Activated T-cell treated with anti-CD3 and anti-CD28 coated beads for 48 hours (primary cell): ENCODE results near the gene F11R.
"Not testable (repeated sequence)": the region's sequence is repeated elsewhere in the genome, so short reads cannot be mapped to it uniquely, and the experiment has no call there.

Experiments used
- DNase-seq: peaks from one replicate; pipeline ENCODE4 v3.0.0-alpha.2; 2020; ENCODE audit warnings: low read depth

Gene F11R

DNA sequence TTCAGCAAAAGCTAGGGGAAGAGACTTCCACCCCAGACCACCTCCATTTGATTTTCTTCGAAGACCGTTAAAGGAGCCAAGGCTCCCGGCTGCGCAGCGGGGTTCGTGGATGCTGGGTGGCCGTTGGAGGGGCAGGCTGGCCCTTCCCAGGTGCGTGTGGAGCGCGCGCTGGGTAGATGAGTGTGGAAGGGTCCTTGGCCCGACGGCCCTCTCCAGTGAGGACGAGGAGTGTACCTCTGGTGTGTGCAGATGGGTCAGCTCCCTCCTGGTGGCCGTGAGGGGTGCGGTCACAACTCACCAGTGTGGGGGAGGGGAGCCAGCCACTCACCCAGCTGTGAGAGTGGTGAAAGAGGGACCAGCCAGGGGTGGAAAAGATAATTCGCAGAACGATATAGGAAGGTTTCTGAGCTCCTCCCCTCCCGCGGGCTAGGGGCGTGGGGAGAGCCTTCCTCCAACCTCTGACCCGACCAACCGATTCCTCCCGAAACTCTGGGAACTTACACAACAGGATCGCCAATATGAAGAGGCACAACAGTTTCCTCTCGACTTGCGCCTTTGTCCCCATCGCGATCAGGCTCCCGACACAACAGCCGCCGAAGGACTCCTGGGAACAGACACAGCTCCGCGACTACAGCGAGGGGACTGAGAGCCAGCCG, at the start of gene F11R:
Gene F11R, minus strand, starts transcription at position 644 of the 656 bp plus-strand sequence. Its CDS starts 79 bp downstream, at position 565.
- no peak for DNase-seq

DNA sequence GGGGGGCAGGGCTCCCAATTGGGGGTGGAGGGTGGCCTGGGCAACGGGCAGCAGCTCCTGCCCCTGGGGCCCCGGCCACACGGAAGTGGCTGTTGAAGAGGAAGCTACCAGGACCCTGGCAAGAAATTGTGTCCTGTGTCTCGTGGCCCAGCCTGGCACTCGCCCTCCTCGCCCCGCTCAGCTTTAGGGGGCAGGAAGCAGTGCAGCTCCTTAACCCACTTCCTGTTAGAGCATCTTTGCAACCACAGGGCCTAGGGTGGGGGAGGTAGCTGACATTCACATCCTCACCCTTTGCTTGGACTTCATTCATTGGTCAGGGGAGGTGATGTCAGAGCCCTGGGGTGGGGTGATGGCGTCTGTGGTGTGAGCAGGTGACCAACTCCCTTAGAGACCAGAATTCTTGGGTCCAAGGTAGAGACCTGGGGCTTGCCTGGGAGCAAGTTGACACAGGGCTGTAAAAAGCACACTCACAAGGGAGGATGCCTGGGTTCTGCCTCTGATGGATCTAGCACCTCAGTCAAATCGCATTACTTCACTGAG, 48.8 kb upstream of the F11R start, which contains the start of gene ARHGAP30:
Gene ARHGAP30, minus strand, starts transcription at position 161 of the 540 bp plus-strand sequence. CDS start 267 bp downstream, outside the sequence.
- peak; percentile 76 for DNase-seq

DNA sequence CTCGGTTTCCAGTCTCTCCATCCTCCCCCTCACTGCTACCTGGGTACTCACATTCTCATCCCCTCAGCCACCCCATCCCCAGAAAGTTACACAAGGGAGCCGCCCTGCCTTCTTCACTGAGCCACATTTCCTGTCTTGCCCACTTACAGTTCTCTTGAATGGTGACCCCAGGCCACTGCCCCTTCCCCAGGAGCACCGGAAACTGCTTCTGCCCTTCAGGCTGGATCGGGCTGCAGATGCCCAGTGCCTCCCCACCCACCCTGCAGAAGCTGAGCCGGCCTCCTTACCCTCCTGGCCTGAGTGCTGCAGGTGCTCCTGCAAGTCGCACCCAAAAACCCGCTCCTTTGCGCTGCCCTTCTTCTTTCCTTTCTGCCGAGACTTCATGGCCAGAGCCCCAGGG, 48.3 kb upstream of the F11R start:
- no peak for DNase-seq

DNA sequence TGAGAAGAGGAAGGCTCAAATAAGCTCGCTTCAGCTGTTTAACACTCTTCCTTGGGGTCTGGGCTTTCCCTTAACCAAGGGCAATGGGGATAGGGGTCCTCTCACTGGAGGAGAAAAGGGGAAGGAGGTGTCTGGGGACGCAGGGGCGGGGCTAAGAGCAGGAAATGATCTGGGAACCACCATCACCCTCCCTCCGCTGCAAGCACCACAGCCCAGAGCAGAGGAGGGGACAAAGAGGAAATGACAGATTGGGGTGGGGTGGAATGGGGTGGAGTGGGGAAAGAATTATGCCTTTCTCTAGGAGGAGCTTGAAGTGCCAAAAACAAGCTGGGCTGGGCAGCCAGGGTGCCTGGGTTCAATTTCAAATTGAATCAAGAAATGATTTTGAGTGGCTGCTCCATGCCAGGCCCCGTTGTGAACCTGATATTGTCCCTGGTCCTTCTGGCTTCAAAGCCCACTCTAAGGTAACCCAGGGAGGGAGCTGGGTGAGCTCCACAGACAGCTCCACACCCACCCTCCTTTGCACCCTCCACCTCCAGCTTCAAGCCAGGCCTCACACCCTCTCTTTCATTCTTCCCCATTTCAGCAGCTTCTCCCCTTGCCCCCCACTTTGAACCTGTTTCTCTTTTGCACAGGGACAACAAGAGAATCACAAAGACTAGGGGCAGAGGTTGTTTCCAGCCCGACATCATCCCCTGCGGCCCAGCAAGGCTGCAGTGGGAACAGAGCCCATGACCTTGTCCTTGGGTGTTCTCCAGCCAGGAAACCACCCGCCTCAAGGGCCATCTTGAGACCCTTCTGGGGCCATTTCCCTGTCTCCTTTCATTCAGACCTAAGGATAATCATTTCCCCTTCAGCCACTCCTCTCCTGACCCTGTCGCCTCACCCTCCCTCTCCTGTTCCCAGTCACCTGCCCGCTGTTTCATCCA, 47.6 kb upstream of the F11R start:
- DNase-seq = peak; percentile 76

DNA sequence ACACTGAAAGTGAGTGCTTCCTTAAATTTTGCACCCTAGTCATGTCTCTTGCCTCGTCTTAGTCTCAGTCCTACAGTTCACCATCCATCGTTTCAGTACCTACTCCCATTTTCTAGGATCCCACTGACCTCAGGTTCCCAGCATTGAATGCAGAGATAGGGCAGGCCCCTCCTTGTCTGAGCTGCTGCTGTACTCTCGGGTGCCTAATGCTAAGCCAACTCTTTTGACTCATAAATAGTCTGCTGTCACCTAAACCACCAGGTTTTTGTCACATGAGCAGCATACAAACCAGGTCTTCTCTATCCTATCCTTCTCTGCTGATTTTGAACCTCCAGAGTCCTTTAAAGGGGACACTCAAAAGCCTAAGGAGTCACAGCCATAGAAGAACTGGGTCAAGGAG, 45.7 kb upstream of the F11R start:
- DNase-seq = no peak

DNA sequence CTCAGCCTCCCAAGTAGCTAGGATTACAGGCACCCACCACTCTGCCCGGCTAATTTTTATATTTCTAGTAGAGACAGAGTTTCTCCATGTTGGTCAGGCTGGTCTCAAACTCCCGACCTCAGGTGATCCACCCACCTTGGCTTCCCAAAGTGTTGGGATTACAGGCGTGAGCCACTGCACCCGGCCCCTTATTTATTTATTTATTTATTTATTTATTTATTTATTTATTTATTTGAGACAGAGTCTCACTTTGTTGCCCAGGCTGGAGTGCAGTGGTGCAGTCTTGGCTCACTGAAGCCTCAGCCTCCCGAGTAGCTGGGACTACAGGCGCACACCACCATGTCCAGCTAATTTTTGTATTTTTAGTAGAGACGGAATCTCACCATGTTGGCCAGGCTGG, 44.7 kb upstream of the F11R start:
- not testable (repeated sequence) for DNase-seq

DNA sequence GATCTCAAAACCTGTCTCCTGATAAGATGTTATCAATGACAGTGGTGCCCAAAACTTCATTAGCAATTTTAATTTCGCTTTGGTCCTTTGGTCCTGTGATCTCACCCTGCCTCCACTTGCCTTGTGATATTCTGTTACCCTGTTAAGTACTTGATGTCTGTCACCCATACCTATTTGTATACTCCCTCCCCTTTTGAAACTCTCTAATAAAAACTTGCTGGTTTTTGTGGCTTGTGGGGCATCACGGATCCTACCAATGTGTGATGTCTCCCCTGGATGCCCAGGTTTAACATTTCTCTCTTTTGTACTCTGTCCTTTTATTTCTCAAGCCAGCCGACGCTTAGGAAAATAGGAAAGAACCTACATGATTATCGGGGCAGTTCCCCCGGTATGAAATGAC, 43.0 kb upstream of the F11R start:
- not testable (repeated sequence) for DNase-seq

DNA sequence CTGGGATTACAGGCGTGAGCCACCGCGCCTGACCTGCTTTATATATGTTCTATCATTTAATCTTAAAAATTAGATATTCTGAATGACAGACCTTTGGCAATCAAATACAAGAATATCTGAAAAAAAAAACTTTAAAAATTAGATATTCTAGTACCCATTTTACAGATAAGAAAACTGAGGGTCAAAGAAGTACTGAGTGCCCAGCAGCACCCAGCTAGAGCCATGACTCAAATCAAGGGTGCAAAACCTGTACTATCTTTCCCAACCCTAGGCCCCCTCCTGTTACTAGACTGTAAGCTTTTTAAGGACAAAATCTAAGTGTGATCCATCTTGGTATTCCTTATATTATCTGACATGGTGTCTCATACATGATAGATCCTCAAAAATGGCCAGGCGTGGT, 40.5 kb upstream of the F11R start:
- DNase-seq = no peak

DNA sequence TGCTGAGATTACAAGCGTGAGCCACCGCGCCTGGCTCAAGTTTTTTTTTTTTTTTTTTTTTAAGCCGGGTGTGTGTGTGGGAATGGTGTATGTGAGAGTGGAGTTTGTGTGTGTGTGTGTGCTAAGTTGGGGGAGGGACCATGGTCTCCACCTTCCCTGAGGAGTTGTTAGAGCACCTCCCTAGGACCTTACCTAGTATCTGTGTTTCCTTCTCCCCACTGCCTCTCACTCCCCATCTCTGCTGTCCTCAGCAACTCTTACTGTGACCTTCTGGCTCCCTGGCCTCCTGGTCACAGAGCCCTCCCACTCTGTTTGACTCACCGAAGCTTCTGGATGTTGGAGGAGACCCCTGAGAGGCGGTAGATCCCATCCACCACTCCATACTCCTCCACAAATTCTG, 38.3 kb upstream of the F11R start:
- no peak for DNase-seq

DNA sequence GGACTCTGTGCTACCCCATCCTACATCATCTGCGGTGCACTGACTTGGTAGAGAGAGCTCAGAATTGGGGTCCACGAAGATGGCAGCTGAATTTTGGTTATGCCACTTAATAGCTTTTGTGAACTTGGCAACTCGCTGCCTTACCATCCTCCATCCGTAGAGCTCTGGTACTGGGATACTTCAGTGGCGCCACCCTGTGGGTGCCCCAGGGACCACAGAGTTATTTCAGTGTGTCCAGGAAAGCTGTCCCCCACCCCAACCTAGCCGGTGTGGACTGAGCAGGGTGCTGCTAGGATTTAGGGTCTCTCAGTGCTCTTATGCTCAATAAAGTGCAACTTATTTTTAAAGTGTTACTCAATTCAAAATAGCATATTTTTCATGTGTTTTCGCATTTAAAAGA, 33.9 kb upstream of the F11R start:
- no peak for DNase-seq

DNA sequence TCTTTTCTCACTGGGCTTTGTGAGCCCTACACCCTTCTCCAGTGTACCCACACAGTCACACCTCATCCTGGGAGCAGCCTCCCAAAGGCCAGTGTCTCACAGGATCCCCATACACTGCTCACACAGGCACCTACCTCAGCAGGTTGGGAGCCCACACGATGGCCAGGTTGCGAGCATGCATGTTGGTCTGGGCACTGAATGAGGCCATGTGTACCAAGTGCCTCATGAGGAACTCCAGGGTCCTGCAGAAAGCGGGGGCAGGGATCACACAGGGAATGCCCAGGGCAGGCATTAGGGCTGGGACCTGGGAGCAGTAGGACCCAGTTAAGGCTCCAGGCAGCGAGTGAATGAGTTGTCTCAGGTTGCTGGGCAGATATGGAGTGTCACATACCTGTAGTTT, 33.3 kb upstream of the F11R start:
- DNase-seq = no peak

DNA sequence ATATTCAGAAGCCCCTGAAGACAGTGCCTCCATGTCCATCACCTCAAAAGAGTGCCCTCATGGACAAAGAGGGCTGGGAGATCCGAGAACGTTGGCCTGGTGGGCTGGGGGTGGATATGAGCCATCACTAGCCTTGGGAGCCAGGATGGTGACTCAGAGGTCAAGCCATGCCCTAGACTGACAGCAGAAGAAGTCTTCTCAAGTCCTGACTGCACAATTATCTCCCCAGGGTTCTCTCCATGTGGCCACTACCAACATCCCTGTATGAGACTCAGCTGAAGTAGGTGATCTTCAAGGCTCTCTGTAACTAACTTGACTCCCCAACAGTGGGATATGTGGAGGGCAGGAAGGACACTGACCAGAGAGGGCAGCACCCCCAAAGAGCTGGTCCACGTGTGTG, 31.9 kb upstream of the F11R start:
- DNase-seq = no peak

DNA sequence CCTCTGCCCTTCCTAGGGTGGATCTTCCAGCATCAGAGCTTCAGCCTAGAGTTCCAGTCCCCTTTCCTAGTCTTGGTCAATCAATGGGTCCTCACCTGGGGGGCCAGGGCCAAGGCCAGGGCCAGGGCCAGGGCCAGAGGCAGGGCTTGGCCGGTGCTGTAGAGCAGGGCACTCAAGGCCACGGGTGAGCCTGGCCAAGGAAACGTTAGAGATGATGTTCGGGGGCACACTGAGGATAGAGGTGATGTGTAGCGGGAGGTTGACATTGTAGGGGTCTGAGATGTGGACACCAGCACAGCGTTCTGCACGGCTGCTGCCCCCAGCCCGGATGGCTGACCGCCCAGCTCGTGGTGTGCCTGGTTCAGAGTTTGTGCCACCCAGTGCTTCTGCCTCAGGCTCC, 30.3 kb upstream of the F11R start:
- DNase-seq = no peak

DNA sequence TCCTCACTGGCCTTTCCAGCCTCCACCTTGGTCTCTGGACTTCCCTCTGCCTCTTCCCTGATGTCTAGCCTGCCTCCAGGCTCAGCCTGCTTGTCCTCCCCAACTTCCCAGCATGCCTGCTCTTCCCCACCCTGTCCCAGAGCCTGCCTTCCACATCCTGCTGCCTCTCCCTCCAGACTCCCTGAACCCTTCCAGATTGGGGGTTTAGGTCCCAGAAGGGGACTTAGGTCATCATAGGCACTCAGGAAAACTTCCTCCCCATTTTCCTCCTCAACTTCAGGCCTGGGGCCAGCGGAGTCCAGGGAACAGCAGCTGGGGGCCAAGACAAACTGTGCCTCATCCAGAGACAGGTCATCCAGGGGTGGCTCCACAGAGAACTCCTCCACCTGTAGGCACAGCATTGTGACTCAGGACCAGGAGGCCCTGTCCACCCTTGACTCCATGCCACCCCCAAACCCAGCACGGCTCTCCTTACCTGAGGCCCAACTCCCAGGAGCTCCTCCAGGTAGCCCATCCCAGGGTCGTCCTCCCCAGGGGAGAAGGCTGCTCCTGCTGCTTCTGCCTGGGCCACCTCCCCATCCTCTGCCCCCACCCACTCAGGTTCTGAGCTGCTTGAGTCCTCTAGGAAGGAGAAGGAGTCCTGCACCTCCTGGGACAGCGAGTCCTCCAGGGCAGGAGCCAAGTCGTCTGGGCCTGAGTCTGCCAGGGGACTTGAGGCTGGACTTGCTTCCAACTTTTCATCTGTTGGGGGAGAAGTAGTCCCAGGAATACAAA, 28.2 kb upstream of the F11R start:
- no peak for DNase-seq

DNA sequence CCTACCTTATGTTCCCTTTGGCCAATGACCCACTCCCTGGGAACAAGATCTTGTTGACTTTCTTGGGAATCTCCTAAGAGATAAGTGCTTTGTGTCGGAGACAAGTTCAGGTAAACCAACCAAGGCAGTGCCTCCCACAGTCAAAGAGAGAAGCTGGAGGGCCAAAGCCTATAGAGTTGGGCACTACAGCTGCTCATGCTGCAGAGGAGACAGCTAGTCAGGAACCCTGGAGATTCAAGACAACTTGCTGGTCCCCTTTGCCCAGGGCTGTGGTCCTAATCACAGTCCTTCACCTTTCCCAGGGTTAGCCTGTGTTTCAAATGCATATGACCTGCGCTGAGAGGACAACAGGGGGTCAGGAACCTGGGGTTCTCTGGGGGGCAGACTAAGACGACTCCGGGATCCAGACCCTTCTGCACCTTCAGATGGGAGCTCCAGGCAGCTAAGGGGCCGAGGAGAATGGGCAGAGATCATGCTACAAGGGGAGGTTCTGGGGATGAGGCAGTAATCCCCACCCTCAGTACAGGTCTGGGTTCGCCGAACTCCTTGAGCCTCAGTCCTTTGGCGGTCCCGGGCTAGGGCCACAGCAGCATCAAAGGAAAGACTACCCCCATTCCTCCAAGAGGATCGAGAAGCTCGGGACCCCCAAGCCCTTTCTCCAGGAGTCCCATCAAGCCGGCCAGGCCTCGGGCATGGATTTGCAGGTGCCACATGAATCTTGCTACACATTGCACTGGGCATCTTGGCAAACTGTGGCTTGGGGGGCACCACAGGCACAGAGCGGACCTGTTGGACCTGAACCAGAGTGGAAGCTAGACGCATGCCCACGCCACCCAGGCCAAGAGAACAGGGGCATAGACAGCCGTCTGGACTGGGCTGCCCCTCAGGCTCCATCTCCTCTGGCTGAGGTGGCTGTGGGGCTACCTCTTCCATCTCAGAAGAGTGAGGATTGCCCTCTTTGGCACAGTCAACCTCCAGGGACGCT, 26.8 kb upstream of the F11R start:
- DNase-seq = no peak

DNA sequence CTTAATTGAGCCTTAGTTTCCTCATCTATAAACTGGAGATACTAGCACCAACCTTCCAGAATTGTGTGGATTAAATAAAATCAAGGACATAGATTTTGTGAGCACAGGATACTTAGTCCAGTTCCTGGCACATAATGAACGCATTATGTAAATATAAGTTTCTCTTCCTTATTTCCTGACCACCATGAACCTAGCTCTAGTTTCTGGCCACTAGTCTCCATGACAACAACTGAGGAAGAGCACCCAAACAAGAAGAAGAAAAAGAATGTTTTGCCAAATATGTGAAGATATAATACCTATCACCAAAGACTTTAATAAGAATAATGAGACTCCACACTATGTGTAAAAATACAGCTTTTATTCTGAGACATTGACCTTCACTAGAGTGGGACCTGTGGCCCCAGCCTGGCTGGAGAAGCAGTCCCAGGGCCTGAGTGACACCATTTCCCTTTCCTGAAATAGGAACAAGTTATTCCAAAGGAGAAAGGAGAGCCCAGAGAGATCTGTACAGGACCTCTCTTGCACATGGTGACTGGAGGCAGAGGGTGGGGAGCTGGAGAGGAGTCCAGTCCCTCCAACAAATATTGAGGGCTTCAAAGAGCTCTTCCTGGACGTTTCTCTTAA, 25.8 kb upstream of the F11R start:
- no peak for DNase-seq

DNA sequence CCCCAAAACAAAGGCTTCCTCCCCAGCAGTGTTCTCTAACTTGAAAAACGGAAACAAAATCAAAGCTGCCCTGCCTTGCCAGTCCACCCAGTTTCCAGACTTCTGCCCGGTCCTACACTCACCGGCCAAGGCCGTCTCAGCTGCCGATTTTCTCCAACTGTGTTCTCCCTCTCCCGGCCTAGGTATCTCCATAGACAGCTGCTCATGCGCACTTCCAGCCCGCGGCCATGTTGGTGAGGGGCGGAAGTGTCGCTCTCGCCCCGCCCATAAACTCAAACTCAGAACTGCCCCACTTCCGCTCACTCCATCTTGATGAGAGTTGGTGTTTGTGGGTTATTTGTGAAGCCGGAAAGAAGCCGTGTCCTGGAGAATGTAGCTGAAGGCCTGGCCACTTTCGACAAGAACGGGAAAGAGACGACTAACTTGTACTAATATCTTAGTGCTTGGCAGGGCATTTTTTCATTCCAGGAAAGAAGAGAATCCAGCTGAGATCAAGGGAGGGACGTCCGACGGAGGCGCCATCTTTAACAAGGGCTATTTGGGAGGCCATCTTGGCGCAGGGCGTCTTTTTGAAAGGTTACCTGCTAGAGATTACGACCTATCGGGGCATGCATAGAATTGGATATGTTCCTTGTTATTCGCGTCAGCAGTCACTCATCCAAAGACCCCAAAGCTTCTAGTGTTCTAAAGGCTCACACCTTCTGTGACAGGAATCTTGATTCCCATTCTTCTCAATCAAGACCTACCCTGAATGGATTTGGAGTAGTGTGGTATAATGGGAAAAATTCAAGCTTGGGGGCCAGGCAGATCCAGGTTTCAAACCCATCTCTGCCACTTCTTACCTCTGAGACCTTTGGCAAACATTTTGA, 25.0 kb upstream of the F11R start, which contains the start of gene USF1:
Gene USF1, minus strand, starts transcription at position 242 of the 869 bp plus-strand sequence. CDS start 2,702 bp downstream, outside the sequence.
- DNase-seq = peak; percentile 90

DNA sequence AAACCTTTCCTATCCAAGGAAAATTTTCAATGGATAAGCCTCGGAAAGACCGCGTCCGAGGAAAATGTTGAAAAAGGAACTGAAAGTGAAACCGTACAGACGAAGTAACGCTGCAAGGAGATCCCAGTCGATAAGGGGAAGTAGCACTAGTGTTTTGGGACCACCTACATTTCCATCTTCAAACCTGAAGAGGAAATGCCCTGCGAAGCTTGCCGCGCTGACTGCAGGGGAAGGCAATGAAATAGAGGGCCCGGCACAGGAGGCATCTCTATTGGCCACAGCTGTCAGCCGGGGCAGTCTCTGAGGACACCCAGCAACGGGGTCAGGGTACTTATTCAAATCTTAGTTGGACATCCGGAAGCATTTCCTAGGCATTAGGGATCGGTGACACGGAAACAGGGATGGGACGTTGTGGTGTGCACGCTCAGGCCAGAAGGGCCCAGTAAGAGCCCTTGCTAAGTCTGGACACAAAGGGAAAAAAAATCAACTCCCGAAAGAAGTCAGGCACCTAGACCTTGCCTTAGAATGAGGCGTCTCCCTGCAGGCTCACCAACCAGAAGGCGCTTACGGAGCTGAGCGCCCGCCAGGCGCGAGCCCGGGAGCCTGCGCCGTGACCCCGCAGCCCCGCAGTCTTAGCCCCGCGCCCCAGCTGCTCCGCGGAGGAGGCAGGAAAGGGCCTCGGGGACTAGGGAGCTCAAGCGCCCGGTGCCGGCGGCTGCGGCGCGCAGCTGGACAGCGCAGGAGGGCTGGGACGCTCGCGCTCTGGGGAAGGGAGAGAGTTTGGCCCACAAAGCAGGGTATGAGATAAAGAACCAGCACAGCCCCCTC, 24.2 kb upstream of the F11R start:
- peak; percentile 49 for DNase-seq

DNA sequence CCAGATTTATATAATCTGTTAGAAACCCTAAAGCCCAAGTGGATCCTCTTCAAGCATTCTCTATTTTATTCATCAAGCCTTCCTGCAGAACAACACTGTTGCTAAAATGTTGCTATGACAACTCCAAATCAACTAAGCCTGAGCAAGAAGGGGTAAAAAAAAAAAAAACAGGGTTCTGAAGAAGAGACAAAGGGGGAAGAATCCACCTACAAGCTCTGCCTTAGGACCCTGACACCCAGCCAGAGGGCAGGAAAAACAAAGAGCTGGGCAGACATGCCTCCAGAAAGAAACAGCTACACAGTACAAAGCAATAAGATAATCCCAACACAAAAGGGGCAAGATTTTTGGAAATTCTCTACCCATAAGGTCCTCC, 23.6 kb upstream of the F11R start:
- no peak for DNase-seq
